Ishikawa (cell line): ENCODE results near the gene ATG9B.

Source experiments
- CREB1 ChIP-seq: IDR thresholded peaks from 2 replicates; pipeline ENCODE4 v1.6.1; 2012; ENCODE audit warnings: low read depth
- EGR1 ChIP-seq: IDR thresholded peaks from 2 replicates; pipeline ENCODE4 v1.6.1; 2012
- EP300 ChIP-seq: IDR thresholded peaks from 2 replicates; pipeline ENCODE4 v1.6.1; 2012; ENCODE audit warnings: borderline replicate concordance
- NFIC ChIP-seq: IDR thresholded peaks from 2 replicates; pipeline ENCODE4 v1.6.1; 2012
- TAF1 ChIP-seq: IDR thresholded peaks from 2 replicates; pipeline ENCODE4 v1.6.1; 2012; ENCODE audit warnings: low read depth, mild to moderate bottlenecking
- TCF12 ChIP-seq: IDR thresholded peaks from 2 replicates; pipeline ENCODE4 v1.6.1; 2012; ENCODE audit warnings: low read depth

- TF ChIP-seq EGR1 = no peak
- TF ChIP-seq EP300 = no peak
- TF ChIP-seq TCF12 = no peak
- no peak for TF ChIP-seq CREB1
- no peak for TF ChIP-seq NFIC
- no peak for TF ChIP-seq TAF1
Measured at GRCh38 chr7:151053096-151053495, 28.8 kb upstream of the ATG9B start.
